ENCODE measurements around the gene SNRPA1.

The SNRPA1 gene

GRCh38 chr15:101242160-101242998, 52.7 kb downstream of the SNRPA1 start:
- DNase-seq (ENCODE audit: low read depth, low spot score) = no peak

- DNase-seq (ENCODE audit: low read depth, low spot score) = no peak
Observed at GRCh38 chr15:101240358-101240757, 54.7 kb downstream of the SNRPA1 start.

GRCh38 chr15:101239724-101240136, 55.3 kb downstream of the SNRPA1 start:
- DNase-seq (ENCODE audit: low read depth, low spot score) = no peak

GRCh38 chr15:101237251-101237650, 57.8 kb downstream of the SNRPA1 start:
- no peak for DNase-seq (ENCODE audit: low read depth, low spot score)

GRCh38 chr15:101233651-101234280, 61.3 kb downstream of the SNRPA1 start:
- DNase-seq (ENCODE audit: low read depth, low spot score) = no peak

- no peak for DNase-seq (ENCODE audit: low read depth, low spot score)
Observed at GRCh38 chr15:101232677-101233076, 62.4 kb downstream of the SNRPA1 start.

Data from activated naive CD8-positive, alpha-beta T cell treated with anti-CD3 and anti-CD28 coated beads, Interleukin-2, amount 50 U/mL, for 16 hours (primary cell).